PC-3 (cell line): ENCODE results near the gene SLC38A11.

Experiments used
- CTCF ChIP-seq: fragments of 300-600 bp; sonication (generic); conservative IDR thresholded peaks from 2 replicates; pipeline ENCODE4 v1.5.1; 2017; ENCODE audit warnings: antibody characterized with exemption, low read depth, mild to moderate bottlenecking, low read length
- EZH2 ChIP-seq: fragments of 300-600 bp; sonication (generic); IDR thresholded peaks from one replicate; pipeline ENCODE4 v1.6.1; 2017; ENCODE audit warnings: antibody characterized with exemption, mild to moderate bottlenecking, low read length; ENCODE audit not compliant: unreplicated experiment

GRCh38 chr2:164868563-164869419, 86.5 kb downstream of the SLC38A11 start:
- TF ChIP-seq CTCF (no peak), EZH2 (no peak)
